DMS79 (cell line): ENCODE measurements around the gene TMEM59.

Experiments
- DNase-seq: peaks from one replicate; lab custom pipeline; 2025; lab: John Stamatoyannopoulos, UW

TMEM59 gene

GRCh38 chr1:53982034-53982762 is 70.8 kb downstream of the TMEM59 start:
- no peak for DNase-seq

- no peak for DNase-seq
These were observed 71.8 kb downstream of the TMEM59 start for GRCh38 chr1:53981220-53981619.

GRCh38 chr1:53979712-53980450 is 73.1 kb downstream of the TMEM59 start:
- DNase-seq: no peak
